Measurements from ENCODE around the gene STIL.
"Not testable (repeated sequence)": the region's sequence is repeated elsewhere in the genome, so short reads cannot be mapped to it uniquely, and the experiment has no call there.

Gene STIL

GRCh38 chr1:47219590-47220220, 94.2 kb downstream of the STIL start:
- no peak for DNase-seq (ENCODE audit: low read depth)

- DNase-seq (ENCODE audit: low read depth), result no peak
Observed at GRCh38 chr1:47219001-47219400, 94.9 kb downstream of the STIL start.

DNA sequence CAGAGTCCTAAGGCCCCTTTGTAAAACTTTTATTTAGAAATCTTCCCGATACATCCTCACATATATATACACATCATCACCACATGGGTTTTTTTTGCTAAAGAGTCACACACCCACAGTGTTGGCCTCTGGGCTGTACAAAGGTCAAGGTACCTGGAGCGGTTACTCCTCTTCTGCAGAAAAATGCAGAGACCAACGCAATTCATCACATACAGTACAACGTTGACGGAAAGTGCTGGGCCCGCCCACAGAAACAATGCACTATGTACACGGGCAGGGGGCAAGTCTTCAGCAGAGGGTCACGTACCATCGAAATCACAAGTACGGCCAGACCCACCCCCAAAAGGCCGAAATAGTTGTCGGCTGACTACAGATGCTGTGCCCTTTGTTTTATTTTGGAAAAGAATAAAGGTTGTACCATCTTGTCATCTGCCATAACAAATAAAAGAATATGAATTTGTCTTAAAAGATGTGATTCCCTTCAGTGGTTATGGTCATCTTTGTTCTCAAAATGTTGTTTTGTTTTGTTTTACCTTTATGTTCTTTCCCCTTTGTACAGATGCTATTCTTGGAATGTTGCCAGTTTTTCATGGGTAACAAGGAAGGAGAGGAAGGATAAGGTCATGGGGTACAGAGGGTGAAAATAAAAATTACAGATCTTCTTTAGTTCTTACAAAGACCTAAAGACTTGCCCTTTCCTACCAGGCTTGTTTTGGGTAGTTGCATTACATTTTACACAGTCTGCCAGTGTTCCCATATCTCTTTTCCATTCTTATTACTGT, 97.5 kb downstream of the STIL start:
- DNase-seq (ENCODE audit: low read depth), result no peak

GRCh38 chr1:47215713-47216112, 98.2 kb downstream of the STIL start:
- no peak for DNase-seq (ENCODE audit: low read depth)

- DNase-seq (ENCODE audit: low read depth), result no peak
Observed at GRCh38 chr1:47214549-47214948, 99.4 kb downstream of the STIL start.

DNA sequence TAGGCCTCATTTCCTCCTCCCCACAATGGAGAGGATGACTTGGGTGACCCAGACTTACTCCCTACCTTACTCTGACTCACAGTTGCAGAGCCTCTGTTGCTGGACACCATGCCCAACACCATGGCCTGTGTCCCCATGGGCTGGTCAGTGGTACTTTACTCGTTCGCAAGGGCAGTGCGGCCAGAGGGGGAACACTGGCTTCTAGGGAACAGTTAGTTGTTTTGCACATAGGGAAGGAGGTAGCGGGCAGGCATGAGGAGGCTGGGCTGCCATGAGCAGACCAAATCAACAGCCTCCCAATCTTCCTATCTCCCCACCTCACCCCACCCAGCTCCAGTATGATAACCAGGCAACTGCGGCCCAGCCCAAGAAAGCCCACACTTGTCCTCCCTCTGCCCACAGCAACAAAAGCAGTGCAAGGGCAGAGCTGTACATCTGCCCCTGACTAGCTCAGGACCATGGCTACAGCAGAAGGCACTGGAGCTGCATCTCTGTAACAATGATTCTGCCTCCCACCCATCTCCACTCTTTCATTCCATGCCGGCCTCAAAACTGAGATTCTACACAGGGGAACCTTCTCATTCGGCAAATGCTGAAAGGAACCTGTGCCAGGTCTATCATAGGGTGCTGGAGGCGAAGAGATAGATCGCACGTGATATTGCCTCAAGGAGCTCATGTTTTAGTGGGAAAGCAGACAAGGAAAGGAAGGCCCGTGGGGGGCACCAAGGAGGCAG, 100.5 kb downstream of the STIL start:
- no peak for DNase-seq (ENCODE audit: low read depth)

DNA sequence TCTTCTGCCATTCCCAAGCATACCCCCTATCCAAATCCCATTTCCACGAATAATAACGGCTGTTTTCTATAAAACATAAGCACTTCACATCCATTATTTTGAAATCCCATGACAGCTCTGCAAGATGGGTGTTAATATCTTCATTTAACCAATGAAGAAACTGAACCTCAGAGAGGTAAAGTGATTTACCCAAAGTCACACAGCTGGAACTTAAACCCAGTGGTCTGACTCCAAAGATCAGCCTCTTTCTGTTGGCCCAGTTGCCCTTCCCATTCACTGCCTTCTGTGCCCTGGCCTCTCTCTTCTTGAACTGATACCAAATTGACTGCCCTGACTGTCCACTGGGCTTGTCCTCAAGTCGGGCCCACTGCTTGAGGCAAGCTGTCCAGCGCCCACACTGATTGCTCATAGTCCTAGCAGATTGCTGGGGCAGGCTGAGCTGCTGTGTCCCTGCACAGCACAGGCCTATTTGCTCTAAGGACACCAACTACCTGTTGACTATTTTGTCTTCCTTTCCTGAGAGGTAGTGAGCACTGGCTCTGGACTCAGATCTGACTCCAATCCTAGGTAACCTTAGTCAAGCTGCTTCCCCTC, 101.2 kb downstream of the STIL start:
- DNase-seq (ENCODE audit: low read depth), result no peak

GRCh38 chr1:47211796-47212269, 102.1 kb downstream of the STIL start:
- no peak for DNase-seq (ENCODE audit: low read depth)

- DNase-seq (ENCODE audit: low read depth), result no peak
Observed at GRCh38 chr1:47210666-47211065, 103.3 kb downstream of the STIL start.

- no peak for DNase-seq (ENCODE audit: low read depth)
Observed at GRCh38 chr1:47209725-47210325, 104.1 kb downstream of the STIL start.

GRCh38 chr1:47209091-47209490, 104.9 kb downstream of the STIL start:
- DNase-seq (ENCODE audit: low read depth), result no peak

- no peak for DNase-seq (ENCODE audit: low read depth)
Observed at GRCh38 chr1:47208374-47208850, 105.5 kb downstream of the STIL start.

- no peak for DNase-seq (ENCODE audit: low read depth)
Observed at GRCh38 chr1:47207803-47208373, 106.1 kb downstream of the STIL start.

- DNase-seq (ENCODE audit: low read depth), result no peak
Observed at GRCh38 chr1:47205918-47206317, 108.0 kb downstream of the STIL start.

GRCh38 chr1:47203504-47203903, 110.4 kb downstream of the STIL start:
- not testable (repeated sequence) for DNase-seq (ENCODE audit: low read depth)

DNA sequence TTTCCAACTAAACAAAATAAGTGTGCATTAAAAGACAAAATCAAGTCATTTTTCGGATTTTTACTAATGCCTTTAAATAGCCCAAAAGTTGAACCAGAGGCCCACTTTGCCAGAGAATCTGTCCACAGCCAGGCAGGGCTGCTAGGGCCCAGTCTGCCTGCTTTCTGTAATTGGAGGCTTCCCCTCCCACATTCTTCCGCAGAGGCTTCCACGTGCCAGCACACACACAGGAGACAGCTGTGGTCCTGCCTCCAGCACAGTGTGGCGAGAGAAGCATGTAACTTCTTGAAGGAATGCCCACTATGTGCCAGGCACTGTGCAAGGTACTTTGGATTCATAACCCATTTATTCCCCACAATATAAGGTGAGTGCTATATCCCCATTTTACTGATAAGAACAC, 112.8 kb downstream of the STIL start:
- no peak for DNase-seq (ENCODE audit: low read depth)

Data from fibroblast of the conjunctiva (primary cell).